GM12865 (cell line): ENCODE measurements around the gene OR51I2.

ENCODE experiments used
- DNase-seq: peaks from one replicate; pipeline ENCODE4 v3.0.0; 2010; ENCODE audit warnings: low read depth
- H3K4me3 ChIP-seq: 2 replicates; pipeline ENCODE4 v1.5.1; 2011; ENCODE audit warnings: mild to moderate bottlenecking, low read depth, low read length, control low read depth
- TF ChIP-seq, protein P1 (sequence below): IDR thresholded peaks from 2 replicates; pipeline ENCODE4 v1.5.1; 2011; ENCODE audit warnings: low read length, control low read depth, low read depth, inconsistent platforms; ENCODE audit not compliant: insufficient read depth; ENCODE audit errors: missing control alignments

The OR51I2 gene

DNA sequence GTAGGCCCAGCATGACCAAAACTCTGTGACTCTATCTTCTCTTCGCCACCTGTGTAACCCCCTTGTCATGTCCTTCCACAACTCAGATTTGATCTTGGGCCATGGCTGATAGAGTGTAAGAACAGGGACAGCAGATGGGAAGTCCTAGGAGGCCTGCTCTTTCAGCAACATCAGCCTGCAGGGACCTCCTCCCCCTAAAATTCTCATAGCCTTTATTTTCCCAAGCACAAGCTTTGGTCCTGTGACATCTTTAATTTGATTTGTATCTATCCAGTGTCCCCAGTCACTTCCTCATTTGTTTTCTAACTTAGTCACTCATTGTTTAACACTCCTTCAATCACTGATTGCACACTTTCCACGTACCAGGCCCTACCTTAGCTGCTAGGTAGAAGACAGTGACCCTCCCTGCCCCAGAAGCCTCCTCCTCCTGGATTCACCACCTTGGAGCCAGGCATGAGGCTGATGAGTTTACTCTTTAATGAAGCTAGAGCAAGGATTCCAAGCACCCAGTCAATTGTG lies 55.3 kb downstream of the OR51I2 start:
- no peak for DNase-seq
- H3K4me3 ChIP-seq = no peak overlapping the region
- TF ChIP-seq, protein P1, sequence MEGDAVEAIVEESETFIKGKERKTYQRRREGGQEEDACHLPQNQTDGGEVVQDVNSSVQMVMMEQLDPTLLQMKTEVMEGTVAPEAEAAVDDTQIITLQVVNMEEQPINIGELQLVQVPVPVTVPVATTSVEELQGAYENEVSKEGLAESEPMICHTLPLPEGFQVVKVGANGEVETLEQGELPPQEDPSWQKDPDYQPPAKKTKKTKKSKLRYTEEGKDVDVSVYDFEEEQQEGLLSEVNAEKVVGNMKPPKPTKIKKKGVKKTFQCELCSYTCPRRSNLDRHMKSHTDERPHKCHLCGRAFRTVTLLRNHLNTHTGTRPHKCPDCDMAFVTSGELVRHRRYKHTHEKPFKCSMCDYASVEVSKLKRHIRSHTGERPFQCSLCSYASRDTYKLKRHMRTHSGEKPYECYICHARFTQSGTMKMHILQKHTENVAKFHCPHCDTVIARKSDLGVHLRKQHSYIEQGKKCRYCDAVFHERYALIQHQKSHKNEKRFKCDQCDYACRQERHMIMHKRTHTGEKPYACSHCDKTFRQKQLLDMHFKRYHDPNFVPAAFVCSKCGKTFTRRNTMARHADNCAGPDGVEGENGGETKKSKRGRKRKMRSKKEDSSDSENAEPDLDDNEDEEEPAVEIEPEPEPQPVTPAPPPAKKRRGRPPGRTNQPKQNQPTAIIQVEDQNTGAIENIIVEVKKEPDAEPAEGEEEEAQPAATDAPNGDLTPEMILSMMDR = no peak

DNA sequence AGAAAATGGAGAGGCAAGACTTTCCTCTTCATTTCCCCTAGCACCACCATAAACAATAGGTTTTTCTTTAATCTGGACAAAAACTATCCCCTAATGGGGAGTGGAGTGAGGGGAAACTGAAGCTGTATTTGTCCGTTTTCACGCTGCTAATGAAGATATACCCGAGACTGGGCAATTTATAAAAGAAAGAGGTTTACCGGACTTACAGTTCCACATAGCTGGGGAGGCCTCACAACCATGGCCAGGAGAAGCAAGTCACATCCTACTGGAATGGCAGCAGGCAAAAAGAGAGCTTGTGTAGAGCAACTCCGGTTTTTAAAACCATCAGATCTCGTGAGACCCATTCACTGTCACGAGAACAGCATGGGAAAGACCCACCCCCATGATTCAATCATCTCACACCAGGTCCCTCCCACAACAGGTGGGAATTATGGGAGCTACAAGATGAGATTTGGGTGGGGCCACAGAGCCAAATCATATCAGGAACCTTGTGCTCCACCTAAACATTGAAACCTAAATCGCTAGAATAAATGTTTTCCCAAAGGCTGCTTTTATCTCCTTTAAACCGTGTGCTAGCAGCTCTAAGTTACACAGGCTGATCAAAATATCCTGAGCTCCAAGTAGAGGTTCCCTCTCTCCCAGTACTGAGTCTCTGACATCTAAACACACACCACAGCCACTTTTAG lies 56.4 kb downstream of the OR51I2 start:
- DNase-seq = no peak
- TF ChIP-seq, protein P1 = no peak
- H3K4me3 ChIP-seq = no peak overlapping the region
